Measurements from ENCODE around the gene RNASEH2B.

Gene RNASEH2B

DNA sequence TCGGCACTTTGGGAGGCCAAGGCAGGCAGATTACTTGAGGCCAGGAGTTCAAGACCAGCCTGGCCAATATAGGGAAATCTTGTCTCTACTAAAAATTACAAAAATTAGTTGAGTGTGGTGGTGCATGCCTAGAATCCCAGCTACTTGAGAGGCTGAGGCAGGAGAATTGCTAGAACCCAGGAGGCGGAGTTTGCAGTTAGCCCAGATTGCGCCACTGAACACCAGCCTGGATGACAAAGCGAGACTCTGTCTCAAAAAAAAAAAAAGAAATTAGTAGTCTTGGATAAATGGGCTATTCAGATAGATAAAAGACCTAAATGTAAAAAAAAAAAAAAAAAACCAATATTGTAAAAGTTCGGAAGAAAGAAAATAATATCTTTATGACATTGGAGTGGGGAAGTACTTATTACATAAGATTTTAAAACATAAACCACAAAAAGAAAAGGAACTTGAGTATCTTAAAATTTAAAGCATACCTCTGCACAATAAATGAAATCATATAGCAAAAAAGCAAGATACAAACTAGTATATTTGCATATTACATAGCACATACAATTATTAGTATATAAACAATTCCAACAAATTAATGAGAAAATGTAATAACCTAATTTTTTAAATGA, 26.7 kb upstream of the RNASEH2B start:
- H3K27ac ChIP-seq = no peak overlapping the region

DNA sequence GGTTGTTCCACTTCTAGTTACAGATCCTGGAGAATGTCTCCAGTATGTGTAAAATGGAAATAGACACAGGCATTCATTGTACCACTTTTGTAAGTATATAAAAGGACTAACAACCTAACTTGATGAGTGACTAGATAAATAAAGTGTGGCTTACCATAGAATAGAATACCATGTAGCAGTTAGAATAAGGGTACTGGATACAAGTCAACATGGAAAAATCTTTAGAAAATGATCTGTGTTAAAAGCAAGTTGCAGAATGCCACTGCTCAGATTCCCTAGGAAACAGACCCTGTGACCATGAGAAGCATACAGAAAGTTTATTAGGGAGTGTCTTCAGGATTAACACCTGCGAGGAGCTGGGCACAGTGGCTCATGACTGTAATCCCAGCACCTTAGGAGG, 25.9 kb upstream of the RNASEH2B start:
- no peak overlapping the region for H3K27ac ChIP-seq
- TF ChIP-seq ZFX (IDR thresholded peaks at IDR 0.05) = no peak
- TF ChIP-seq, protein P1, sequence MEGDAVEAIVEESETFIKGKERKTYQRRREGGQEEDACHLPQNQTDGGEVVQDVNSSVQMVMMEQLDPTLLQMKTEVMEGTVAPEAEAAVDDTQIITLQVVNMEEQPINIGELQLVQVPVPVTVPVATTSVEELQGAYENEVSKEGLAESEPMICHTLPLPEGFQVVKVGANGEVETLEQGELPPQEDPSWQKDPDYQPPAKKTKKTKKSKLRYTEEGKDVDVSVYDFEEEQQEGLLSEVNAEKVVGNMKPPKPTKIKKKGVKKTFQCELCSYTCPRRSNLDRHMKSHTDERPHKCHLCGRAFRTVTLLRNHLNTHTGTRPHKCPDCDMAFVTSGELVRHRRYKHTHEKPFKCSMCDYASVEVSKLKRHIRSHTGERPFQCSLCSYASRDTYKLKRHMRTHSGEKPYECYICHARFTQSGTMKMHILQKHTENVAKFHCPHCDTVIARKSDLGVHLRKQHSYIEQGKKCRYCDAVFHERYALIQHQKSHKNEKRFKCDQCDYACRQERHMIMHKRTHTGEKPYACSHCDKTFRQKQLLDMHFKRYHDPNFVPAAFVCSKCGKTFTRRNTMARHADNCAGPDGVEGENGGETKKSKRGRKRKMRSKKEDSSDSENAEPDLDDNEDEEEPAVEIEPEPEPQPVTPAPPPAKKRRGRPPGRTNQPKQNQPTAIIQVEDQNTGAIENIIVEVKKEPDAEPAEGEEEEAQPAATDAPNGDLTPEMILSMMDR (conservative IDR thresholded peaks at IDR 0.05) = no peak

More for the DNA sequence above, 26.7 kb upstream of the RNASEH2B start:
- no peak for TF ChIP-seq ZFX (IDR thresholded peaks at IDR 0.05)
- TF ChIP-seq, protein P1 (conservative IDR thresholded peaks at IDR 0.05) = no peak

DNA sequence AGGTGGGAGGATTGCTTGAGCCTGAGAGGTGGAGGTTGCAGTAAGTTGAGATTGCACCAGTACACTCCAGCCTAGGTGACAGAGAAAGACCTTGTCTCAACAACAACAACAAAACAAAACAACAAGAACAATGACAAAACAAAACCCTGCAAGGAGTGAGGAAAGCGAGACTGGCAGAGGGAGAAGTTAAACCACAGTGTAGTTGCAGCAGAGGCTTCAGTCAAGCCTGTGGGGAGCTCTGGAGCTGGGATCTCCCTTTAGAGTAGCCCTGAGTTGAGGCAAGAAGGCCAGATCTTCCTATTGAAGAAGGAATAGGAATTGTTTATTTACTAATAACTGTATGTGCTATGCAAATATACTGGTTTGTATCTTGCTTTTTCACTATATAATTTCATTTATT, 25.3 kb upstream of the RNASEH2B start:
- no peak overlapping the region for H3K27ac ChIP-seq
- TF ChIP-seq, protein P1 (conservative IDR thresholded peaks at IDR 0.05) = no peak
- no peak for TF ChIP-seq ZFX (IDR thresholded peaks at IDR 0.05)

DNA sequence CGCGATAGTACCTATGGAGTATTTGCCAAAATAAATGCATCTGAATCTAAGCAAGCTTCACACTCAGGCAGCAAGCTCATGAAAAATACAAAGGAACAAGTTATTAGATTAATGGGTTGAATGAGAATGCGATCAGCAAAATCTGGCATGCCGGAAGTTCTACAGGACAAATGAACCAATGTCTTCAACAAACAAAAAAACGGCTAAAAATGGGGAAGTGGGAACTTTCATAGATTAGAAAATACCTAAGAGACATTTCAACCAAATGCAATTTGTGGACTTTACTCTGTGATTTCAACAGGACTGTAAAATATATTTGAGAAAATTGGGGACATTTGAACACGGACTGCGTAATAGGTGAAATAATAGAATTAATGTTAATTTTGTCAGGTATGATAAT, 22.4 kb upstream of the RNASEH2B start:
- no peak overlapping the region for H3K27ac ChIP-seq
- TF ChIP-seq, protein P1 (conservative IDR thresholded peaks at IDR 0.05) = no peak
- TF ChIP-seq ZFX (IDR thresholded peaks at IDR 0.05) = no peak

DNA sequence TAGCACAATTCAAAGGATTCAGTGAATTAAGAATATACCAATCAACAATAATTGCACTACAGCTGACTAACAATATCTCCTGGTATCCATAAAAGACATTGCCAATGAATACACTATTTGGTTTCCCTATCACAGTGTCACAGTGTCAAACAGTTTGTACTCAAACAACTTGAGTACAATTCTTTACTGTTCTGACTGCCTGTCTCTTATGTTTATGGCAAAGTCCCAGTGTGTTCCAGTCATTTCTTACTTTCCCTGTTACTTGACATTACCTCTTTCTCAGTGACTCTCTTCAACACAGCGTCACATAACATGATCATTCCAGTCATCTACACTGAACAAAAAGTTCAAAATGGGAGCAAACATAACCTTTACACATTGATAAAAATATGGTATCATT, 21.2 kb upstream of the RNASEH2B start:
- no peak overlapping the region for H3K27ac ChIP-seq
- no peak for TF ChIP-seq ZFX (IDR thresholded peaks at IDR 0.05)
- TF ChIP-seq, protein P1 (conservative IDR thresholded peaks at IDR 0.05) = no peak

DNA sequence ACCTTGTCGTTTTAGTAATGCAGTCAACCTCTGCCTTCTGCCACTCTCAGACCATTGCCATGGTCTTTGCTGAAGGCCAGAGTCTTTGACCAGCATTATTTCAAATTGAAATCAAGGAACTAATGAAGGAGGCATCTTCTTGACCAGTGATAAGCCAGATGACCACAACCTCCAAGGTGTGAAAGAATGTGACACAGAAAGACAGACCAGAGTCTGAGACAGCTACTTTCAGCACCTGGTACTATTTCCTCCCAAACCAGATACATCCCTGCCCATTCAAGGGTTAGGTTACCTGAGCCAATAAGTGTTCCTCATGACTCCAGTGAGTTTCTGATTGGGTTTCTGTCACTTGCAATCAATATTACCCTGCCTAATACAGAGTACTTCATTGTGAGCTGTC, 20.3 kb upstream of the RNASEH2B start:
- no peak for TF ChIP-seq ZFX (IDR thresholded peaks at IDR 0.05)
- TF ChIP-seq, protein P1 (conservative IDR thresholded peaks at IDR 0.05) = no peak
- H3K27ac ChIP-seq = no peak overlapping the region

DNA sequence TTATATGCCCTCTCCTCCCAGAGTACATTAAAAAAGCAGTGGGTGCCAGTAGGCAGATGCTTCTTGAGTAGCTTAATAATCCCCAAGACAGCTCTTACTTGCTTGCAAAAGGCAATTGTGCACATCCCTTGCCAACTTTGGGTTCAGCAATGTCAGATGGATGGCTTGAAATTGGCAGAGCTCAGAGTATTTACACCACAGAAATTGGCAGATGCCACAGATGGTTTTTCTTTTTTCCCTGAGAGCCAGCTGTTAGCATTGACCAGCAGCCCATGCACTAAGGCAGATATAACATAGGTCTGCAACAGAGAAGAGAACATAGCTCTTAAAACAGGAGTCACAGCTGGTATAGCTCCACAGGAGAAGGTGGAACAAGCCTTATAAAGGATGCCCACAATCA, 18.4 kb upstream of the RNASEH2B start:
- no peak overlapping the region for H3K27ac ChIP-seq
- TF ChIP-seq ZFX (IDR thresholded peaks at IDR 0.05) = no peak
- TF ChIP-seq, protein P1 (conservative IDR thresholded peaks at IDR 0.05) = no peak
